Stimulated activated CD4-positive, alpha-beta T cell treated with anti-CD3 and anti-CD28 coated beads, Interleukin-1b, Interleukin-23, amount 100 ng/mL, for 48 hours (primary cell): ENCODE data around the gene DRICH1.
"Not testable (repeated sequence)": the region's sequence is repeated elsewhere in the genome, so short reads cannot be mapped to it uniquely, and the experiment has no call there.

Experiments used
- DNase-seq: peaks from one replicate; pipeline ENCODE4 v3.0.0-alpha.2; 2020

DRICH1 gene, protein sequence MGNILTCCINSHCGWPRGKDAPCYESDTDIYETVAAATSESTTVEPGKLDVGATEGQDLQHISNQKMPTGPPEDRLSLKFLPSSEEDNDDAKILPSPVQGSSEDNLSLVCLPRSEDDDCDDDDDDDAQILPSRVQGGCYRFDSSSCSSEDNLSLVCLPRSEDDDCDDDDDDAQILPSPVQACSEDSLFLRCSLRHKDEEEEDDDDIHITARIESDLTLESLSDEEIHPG

DNA sequence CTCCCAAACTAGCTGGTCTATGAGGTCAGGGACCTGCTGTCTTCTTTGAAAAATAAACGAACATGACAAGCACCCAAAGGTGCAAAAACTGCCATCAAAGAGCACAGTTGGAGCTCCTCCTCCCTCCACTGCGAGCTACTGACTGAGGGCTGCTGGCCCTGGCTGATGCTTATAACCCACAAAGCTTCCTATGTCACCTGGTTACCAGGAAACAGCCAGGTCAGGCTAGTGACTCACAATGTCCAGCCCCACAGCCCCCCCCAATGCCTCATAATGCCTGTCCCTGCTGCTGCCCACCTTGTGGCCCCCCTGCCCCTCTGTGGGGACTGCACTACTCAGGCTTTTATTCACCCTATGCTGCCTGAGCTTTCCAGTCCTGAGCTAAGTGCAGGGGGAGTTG, at the start of gene DRICH1:
TSS of gene DRICH1 (minus strand) at position 144 of the 400 bp plus-strand sequence. CDS start 298 bp downstream, outside the sequence.
- DNase-seq = no peak

DNA sequence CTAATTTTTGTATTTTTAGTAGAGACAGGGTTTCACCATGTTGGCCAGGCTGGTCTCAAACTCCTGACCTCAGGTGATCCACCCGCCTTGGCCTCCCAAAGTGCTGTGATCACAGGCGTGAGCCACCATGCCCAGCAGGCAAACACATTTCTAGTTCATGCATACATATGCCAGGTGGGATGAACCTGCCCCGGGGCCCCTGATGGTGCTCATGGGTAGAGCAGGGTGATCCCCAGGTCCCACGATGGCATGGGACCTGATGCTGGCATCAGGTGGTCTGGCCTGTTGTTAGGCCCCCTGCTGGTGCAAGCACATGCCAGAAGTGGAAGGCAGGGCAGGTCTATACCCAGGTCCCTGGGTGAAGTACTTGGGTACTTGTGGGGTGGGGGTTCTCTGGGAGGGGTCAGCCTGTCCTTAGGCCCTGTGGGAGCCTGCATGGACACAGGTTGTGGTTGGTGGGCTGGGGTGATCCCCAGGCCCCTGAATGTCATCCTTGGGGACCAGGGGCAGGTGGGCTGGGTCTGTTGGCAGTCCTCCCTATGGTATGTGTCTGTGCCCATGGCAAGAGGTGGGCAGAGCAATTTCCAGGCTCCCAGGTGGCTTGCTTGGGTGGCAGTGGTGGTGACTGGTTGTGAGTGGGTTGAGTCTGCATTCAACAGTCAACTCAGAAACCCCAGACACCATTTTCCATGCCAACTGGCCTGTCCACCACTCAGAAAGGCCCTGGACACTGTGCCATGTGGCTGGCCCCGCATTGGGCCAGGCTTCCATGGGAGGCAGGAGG, 49.1 kb upstream of the DRICH1 start:
- no peak for DNase-seq

DNA sequence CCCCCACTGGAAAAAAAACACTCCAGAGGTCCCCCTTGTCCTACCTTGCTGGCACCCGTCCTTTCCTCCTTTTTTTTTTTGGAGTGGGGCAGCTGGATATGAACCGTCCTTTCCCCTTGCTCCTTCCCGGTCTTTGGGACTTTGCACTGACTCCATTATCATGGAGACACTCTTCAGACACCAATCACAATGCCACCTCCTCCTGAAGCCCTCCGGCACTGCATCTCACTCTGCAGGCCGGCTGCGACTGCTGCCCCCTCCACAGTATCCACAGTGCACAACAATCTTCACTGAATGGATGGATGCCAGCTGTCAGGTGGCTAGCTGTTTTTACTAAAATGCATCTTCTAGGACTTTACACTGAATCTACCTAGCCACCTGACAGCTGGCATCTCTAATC, 46.0 kb upstream of the DRICH1 start:
- DNase-seq = no peak

DNA sequence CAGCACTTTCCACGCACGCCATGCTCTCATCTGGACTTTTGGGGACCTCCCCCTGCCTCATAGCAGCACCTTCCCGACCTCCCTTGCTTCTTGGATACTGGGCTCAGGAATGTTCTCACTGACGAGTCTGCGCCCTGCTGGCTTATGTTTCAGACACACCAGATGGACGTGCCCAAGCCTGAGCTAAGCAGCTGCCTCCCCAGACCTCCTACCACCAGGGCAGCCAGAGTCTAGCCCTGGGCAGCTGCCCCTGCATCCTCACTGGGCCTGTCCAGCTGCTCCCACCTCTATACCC, 45.5 kb upstream of the DRICH1 start:
- no peak for DNase-seq

- DNase-seq = not testable (repeated sequence)
These were observed 45.0 kb upstream of the DRICH1 start for GRCh38 chr22:23676841-23677700.

DNA sequence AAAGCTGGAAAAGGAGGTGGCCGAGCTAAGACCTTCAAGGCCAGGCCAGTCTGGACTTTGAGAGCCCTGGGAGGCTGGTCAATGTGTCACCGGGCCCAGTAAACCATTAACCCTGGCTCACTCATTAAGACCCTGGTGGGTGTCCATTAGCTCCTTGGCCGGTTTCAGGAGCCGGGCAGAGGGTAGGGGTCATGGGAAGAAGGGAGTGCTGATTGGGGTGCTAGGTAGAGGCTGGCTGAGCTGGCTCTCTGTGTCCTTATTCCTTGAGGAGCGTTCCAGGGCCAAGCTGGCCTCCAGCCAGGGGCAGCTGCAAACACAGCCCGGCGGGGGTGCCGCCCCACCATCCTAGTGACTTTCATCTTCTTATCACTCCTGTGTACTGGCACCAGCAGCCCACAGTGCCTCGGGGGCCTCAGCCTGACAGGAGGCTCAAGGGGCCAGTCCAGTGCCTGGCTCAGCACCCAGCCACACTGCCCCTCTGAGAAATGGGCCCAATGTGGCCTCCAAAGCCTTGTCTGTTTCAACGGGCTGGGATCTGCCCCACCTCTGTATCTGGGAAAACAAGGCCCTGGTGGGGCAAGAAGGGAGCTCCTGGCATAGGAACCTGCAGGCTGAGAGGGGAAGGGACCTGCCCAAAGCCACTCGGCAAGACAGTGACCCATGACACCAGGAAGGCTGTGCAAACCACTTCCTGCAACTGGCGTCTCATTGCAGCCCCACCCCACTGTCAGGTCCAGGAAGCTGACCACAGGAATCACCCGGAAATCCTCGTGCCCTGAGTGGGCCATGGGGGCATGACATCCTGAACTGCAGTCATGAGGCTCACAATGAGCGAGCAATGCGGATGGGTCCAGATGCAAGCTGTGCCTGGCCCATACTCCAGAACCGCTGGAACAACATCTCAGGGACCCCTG, 43.6 kb upstream of the DRICH1 start:
- DNase-seq = no peak

DNA sequence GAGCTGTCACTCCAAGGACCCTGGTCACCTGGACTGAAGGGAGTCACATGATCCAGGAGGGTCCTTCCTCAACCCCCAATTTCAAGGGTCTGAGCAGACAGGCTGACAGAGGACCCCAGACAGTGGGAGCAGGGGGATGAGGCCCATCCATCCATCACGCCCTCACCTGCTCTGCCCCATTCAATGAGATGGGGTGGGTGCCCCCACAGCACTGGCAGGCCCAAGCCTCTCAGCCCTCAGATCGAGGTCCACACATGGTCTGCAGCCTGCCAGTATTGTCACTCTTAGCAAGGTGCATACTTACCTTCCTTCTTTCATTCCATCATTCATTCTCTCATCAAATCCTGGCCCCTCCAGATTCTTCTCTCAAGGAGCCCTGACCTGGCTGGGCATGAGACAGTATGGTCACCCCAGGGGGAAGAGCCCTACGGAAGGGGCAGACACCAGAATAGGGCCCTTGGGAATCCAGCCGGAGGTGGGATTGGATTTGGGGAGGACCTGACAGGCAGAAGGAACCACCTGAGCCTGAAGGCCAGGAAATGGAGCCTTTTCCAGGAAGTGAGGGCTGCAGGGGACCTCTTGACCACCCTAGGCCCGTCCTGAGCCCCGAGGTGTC, 42.9 kb upstream of the DRICH1 start:
- DNase-seq = not testable (repeated sequence)

DNA sequence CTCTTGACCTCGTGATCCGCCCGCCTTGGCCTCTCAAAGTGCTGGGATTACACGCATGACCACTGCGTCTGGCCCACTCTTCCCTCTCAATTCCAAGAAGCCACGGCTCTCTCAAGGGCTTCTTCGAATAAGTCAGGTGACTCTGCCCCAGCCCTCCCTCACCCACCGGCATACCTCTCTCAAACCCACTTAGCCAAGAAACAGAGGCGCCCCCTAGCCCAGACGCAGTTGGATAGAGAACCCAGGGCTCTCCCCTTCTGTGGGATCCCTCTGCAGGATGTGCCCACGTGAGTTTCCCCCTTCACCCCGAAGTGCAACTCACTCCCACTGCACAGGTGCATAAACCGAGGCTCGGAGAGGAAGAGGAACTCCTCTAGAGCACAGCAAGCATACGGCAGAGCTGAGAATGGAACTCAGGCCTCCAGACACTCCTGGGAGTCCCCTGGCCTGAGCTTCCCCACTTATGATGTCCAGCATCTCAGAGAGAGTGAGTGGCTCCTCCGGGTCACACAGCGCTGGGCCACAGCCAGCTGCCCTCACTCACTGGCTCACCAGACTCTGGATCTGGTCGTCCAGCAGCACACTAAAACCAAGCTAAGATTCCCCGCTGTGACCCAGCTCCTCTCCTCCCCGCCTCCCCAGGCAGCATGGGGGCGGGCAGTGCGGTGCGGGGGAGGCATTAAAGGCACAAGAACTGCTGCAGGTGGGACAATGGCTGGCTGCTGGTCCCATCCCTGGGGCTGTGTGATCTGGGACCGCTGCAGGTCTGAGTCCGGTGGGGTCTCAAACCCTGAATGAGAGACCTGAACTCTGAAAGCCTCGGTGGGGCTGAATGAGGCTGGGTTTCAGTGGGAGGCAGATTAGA, 41.9 kb upstream of the DRICH1 start:
- DNase-seq = no peak

DNA sequence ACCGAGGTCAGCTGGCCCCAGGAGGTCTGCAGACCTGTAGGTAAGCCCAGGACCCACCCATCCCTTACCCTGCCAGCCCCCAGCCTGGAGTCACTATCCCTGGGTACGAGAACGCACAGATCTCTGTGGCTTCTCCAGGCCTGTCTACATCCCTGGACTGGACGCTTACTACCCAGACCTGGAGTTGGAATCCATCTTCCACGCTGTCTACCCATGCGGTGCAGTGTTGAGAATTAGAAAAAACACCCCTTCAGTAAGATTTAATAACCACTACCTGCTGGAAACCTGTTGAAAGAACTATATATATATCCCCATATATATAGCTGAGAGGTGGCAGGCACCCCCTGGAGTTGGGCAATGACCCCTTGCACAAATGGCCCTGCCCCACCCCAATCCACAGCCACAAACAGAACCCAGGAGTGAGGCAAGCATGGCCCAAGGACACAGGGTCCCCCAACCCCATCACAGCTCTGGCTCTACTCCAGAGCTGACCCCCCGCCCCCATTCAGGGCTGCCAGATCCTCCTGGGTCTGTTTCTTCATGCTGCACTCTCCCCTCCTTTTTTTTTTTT, 41.0 kb upstream of the DRICH1 start:
- DNase-seq = no peak

- not testable (repeated sequence) for DNase-seq
These were observed 40.4 kb upstream of the DRICH1 start for GRCh38 chr22:23672307-23673049.

DNA sequence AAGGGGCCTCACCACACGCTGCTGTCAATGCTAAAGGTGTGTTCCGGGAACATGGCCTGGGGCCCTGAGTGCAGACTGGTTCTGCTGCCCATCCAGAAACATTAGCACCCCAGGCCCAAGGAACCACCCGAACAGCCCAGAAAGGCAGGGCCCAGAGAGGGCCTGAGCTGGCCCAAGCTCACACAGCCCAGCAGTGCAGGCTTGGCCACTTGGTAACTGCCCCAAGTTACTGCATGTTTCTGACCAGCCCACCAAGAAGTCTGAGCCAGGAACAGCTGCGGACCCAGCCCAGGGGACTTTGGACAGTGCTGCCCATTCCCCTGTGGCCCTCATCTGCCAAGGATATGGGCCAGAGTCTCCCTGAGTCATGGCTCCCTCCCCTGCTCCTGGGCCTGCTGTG, 39.3 kb upstream of the DRICH1 start:
- DNase-seq = not testable (repeated sequence)

DNA sequence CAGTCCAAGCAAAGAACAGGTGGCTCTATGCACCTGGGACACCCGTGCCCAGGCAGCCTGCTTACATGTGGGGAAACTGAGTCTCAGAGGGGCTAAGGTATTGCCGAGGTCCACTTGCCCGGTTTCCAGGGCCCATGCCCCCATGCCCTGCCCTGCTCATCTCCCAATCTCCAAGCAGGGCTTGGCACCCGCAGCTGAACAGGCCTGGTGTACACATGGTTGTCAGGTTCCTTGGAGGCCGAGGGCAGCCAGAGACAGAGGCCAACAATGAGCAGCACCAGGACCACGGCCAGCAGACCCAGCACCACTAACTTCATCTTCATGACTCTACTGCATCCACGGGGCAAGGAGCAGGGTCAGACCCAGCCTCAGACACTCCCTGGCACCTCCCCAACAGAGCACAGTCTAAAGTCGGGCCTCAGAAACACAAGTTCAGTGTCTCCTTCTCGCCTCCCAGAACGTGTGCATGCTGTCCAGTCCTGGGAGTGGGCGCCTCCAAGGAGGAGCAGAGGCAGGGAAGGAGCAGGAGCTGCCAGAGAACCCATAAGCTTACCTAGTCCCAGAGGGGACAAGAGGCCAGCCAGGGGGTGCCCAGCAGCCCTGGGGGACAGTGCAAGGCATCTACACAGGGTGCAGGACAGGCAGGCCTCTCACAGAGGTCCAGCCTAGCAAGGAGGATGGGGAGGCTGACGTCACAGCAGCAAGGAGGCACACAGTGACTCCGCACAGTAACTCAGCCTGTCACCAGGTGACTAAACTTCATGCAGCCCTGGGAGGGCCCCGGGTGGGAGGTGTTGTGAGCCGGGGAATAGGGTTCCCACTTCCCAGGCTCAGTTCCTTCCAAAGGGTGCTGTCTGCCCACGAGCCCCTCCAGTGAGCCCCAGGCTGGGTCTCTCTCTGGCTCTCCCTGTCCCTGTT, 38.5 kb upstream of the DRICH1 start:
- DNase-seq = no peak

DNA sequence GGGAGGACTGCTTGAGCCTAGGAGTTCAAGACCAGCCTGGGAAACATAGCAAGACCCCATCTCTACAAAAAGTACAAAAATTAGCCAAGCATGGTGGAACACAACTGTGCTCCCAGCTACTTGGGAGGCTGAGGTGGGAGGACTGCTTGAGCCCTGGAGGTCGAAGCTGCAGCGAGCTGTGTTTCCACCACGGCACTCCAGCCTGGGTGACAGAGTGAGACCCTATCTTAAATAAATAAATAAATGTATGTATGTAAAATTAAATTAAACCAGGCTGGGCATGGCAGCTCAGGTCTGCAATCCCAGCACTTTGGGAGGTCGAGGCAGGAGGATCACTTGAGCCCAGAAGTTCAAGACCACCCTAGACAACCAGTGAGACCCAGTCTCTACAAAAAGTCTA, 28.3 kb upstream of the DRICH1 start:
- DNase-seq = not testable (repeated sequence)

- DNase-seq = no peak
These were observed 25.6 kb upstream of the DRICH1 start for GRCh38 chr22:23657727-23658126.

GRCh38 chr22:23655891-23656475, 23.9 kb upstream of the DRICH1 start:
- DNase-seq = no peak

- DNase-seq = no peak
These were observed 20.6 kb upstream of the DRICH1 start for GRCh38 chr22:23652711-23653110.

DNA sequence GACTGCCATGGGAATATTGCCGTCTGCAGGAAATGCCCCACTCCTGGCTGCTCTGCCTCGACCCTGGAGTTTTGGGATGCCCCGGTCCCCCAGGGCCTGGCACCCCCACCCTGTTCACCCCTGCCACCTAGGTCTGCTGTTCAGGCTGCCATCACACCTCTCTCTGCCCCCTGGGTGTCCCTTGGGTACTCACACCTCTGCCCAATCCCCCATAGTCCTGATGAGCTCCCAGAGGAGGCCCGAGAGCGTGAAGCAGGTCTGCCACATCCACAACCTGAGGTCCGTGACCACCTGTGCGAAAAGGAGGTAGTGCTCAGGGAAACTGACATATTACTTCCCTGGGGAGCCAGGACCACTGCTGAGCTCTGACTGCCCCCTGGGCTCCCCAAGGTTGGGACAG, 20.2 kb upstream of the DRICH1 start:
- DNase-seq = no peak

GRCh38 chr22:23651676-23652075, 19.6 kb upstream of the DRICH1 start:
- no peak for DNase-seq
